AG09319 (cell line): Measurements from ENCODE around the gene PDK1.

Experiments
- DNase-seq: peaks from one replicate; pipeline ENCODE4 v3.0.0-alpha.2; 2010; ENCODE audit warnings: low read depth; ENCODE audit errors: extremely low read depth
- TF ChIP-seq, protein P1 (sequence below): IDR thresholded peaks from 2 replicates; pipeline ENCODE4 v1.5.1; 2011; ENCODE audit warnings: low read depth, mild to moderate bottlenecking, inconsistent platforms, low read length, moderate library complexity

The PDK1 gene

DNA sequence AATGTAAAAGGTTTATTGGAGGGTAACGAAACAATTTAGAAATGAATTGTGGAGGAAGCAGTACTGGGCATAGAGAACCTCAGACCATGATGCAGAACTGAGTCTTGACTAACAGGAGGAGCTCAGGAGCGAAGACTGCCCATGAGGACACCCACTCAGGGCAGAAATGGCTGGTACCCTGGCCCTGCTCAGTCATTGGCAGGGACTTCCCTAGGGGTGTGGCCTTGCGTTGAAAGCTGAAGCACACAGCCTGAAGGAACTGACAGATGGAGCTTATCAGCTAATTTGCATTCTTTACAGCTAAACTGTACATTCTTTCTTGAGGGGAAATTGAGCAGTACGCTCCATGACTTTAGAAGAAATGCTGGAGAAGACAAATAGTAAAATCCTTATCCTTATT is 57.1 kb downstream of the PDK1 start:
- DNase-seq, result no peak
- TF ChIP-seq, protein P1, sequence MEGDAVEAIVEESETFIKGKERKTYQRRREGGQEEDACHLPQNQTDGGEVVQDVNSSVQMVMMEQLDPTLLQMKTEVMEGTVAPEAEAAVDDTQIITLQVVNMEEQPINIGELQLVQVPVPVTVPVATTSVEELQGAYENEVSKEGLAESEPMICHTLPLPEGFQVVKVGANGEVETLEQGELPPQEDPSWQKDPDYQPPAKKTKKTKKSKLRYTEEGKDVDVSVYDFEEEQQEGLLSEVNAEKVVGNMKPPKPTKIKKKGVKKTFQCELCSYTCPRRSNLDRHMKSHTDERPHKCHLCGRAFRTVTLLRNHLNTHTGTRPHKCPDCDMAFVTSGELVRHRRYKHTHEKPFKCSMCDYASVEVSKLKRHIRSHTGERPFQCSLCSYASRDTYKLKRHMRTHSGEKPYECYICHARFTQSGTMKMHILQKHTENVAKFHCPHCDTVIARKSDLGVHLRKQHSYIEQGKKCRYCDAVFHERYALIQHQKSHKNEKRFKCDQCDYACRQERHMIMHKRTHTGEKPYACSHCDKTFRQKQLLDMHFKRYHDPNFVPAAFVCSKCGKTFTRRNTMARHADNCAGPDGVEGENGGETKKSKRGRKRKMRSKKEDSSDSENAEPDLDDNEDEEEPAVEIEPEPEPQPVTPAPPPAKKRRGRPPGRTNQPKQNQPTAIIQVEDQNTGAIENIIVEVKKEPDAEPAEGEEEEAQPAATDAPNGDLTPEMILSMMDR, result no peak

DNA sequence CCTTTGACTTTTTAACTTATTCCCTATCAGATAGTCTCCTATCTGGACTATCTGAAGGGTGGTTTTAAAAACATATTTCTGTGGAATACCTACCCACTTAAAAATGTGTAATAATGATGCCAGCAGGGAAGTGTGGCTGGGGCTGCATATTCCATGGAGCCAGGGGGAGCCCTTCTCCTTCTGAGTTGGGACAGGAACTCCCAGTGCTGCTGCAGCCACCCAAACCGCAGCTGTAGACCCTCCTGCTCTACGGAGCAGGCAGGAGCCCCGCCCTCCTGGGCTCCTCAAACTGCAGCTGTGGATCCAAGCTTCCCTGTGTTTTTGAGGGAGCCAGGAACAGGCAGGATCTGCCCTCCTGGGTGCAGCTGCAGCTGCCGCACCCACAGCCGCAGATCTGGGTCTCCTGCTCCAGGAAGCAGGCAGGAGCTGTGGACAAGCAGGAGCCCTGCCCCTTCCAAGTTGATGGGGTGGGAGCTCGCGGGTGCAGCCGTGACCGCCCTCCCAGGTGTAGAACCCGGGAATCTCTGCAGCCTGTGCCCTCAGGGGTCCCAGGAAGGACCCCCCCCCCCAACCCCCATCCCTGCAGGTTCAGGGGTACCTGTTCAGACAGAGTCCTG is 57.8 kb downstream of the PDK1 start:
- TF ChIP-seq, protein P1, result peak; percentile 2
- no peak for DNase-seq

DNA sequence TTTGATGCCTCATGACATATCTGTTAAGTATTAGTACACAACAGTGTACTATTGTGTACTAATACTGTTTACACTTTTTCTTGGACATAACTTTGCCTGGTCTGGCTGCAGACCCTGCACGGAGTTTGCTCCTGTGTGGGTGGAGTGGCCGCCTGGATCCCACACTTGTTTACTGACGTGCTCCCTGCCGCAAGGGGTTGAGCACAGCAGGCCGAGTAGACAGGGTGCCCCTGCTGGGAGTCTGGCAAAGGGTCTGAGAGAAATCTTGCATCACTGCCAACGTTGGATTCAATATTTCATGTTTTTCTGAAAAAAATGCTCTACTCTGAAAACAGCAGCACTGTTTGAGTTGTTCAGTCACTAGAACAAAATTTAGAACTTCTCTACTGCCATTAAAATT is 59.0 kb downstream of the PDK1 start:
- no peak for DNase-seq
- TF ChIP-seq, protein P1, result no peak

DNA sequence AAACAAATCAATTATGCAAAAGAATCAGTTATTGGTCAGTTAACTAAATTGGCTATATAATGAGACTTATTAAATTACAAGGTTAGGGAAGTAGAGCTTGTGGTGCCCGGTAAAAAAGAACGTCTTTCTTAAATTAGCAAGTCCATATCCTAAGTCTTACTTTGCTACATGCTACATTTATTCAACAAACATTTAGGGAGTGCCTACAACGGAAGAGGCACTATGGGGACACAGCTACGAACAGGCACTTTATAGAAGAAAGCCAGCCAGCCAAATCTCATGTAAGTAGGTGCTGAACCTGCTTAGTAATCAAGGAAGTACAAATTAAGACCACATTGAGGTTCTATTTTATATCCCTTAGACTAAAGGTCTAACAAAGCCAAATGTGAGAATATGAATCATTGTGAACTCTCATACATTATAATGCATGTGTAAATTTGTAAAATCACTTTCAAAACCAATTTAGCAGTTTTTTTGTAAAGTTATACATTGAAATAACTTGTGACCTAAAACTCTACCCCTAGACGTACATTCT is 59.9 kb downstream of the PDK1 start:
- no peak for DNase-seq
- TF ChIP-seq, protein P1, result no peak

DNA sequence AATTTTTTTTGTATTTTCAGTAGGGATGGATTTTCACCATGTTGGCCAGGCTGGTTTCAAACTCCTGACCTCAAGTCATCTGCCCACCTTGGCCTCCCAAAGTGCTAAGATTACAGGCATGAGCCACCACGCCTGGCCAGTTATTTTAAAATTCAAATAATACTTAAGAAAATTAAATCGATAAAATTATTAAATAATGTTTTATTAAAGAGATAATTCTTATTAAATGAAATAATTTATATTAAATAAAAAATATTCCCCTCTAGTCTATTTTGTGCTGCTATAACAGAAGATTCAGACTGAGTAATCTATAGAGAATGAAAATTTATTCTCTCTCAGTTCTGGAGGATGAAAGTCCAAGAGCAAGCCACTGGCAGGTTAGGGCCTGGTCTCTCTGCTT is 61.2 kb downstream of the PDK1 start:
- TF ChIP-seq, protein P1, result no peak
- no peak for DNase-seq

DNA sequence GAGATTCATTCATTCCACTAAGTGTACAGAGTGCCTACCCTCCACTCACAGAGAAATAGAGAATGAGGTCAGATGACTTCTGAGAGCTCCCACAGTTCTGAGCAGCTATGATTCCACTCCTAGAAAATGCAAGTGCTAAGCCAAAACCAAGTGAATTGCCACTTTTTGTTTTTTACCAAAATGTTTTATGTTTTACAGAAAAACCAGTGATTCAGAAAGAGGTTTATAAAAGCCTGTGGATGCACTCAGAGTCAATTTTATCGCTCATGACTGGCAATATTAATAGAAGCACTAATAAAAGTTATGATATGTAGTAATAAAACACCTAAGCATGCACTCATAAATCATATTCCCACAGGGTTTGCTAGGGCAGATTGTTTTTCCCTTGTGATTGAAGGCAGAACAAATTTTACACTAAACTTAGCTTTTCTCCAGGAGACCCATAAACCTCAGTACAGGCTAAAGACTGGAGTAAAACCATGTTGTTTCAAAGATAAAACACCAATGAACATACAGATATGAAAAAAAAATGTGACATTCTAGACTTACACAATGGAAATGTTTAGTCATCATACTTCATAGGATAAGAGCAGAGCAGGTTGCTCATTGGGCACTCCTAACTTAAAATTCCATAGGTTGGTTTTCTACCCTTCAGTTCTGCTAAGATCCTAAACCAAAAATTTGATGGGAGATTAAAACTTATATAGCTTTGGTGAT is 67.5 kb downstream of the PDK1 start:
- DNase-seq, result no peak
- TF ChIP-seq, protein P1, result no peak

DNA sequence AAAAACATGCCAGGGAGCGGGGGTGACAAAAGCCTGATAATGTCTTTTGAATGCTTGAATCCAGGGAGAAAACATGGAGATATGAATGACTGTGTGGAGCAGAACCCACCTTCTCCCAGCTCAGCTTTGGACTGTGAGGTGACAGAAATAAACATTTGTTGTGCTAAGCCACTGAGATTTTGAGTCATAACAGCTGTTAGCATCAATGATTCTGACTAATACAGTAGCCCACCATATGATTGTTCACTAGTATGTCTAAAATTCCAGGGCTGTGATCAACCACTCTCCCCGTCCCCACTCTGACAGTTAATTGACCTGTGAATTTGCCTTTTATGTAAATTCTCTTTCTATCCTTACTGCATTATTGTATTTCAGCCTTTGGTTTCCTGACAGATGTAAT is 69.1 kb downstream of the PDK1 start:
- no peak for DNase-seq

More for the DNA sequence above, 69.1 kb downstream of the PDK1 start:
- TF ChIP-seq, protein P1, result no peak
